H1 (cell line): ENCODE data around the gene VOPP1. TPM values are rescaled to one million over a fixed set of nuclear protein-coding genes. Genes with fewer than 3 reads are reported as not detected.

Experiments used
- BCL11A ChIP-seq, 2 experiments: IDR thresholded peaks; one replicate each; pipeline ENCODE4 v1.6.1; 2011; ENCODE audit warnings: low read depth in 2 of 2, low read length in 2 of 2, mild to moderate bottlenecking in 2 of 2
- FOSL1 ChIP-seq: IDR thresholded peaks from 2 replicates; pipeline ENCODE4 v1.6.1; 2011; ENCODE audit warnings: mild to moderate bottlenecking, low read depth, low read length, moderate library complexity; ENCODE audit not compliant: insufficient read depth
- GTF2F1 ChIP-seq: IDR thresholded peaks from 2 replicates; pipeline ENCODE4 v1.6.1; 2012; ENCODE audit warnings: low read depth, low read length, improper control_type of control experiment, borderline replicate concordance
- JUND ChIP-seq: IDR thresholded peaks from 2 replicates; pipeline ENCODE4 v1.6.1; 2011; ENCODE audit warnings: mild to moderate bottlenecking, improper control_type of control experiment, low read length
- RXRA ChIP-seq: IDR thresholded peaks from 2 replicates; pipeline ENCODE4 v1.6.1; 2011; ENCODE audit warnings: low read depth, mild to moderate bottlenecking, low read length, moderate library complexity; ENCODE audit not compliant: insufficient read depth
- SIX5 ChIP-seq: IDR thresholded peaks from 2 replicates; pipeline ENCODE4 v1.6.1; 2011; ENCODE audit warnings: mild to moderate bottlenecking, low read depth, low read length
- TAF7 ChIP-seq: optimal IDR thresholded peaks from 2 replicates; pipeline ENCODE3; 2011; ENCODE audit warnings: low read depth, mild to moderate bottlenecking, inconsistent platforms, low read length, moderate library complexity, borderline replicate concordance
- polyA plus RNA-seq, 7 experiments: library from polyadenylated mRNA; depleted of rRNA in 3 of 7; stranded (reverse) in 5 of 7; unstranded in 2 of 7; fragments of >200 nt in 5 of 7; fragments of 200-250 nt in 2 of 7; gene quantifications; 1 replicate in 5 of 7; 2 replicates in 1 of 7; 4 replicates in 1 of 7; pipeline versions ENCODE4 v1.2.1 to v1.2.3, GENCODE V29; 2011 to 2013; ENCODE audit warnings: missing spikeins in 2 of 7, mixed read lengths in 2 of 7
- total RNA-seq: library from RNA; stranded (reverse); fragmentation: NEBNext Ultra II Directional; extraction: Animal tissue kit (Norgen Biotek cat#: 25700); gene quantifications from 2 replicates; pipeline ENCODE4 v1.2.1, GENCODE V29; 2021
- TF ChIP-seq, protein P1 (sequence below): fragments of 300-600 bp; sonication (generic); IDR thresholded peaks from 2 replicates; pipeline ENCODE4 v1.7.1; 2012; ENCODE audit warnings: low read length, moderate library complexity, mild to moderate bottlenecking, inconsistent platforms; ENCODE audit not compliant: insufficient replicate concordance
- TF ChIP-seq, protein P2 (sequence below): IDR thresholded peaks from 2 replicates; pipeline ENCODE4 v1.6.1; 2012; ENCODE audit warnings: inconsistent platforms

The VOPP1 gene
- total and polyA plus RNA-seq, 2 of the 8 experiments (the other 6 are each of a cell fraction or from before 2014, with no cell fraction given), result 44.7 to 83.0 TPM

- TF ChIP-seq, protein P1, sequence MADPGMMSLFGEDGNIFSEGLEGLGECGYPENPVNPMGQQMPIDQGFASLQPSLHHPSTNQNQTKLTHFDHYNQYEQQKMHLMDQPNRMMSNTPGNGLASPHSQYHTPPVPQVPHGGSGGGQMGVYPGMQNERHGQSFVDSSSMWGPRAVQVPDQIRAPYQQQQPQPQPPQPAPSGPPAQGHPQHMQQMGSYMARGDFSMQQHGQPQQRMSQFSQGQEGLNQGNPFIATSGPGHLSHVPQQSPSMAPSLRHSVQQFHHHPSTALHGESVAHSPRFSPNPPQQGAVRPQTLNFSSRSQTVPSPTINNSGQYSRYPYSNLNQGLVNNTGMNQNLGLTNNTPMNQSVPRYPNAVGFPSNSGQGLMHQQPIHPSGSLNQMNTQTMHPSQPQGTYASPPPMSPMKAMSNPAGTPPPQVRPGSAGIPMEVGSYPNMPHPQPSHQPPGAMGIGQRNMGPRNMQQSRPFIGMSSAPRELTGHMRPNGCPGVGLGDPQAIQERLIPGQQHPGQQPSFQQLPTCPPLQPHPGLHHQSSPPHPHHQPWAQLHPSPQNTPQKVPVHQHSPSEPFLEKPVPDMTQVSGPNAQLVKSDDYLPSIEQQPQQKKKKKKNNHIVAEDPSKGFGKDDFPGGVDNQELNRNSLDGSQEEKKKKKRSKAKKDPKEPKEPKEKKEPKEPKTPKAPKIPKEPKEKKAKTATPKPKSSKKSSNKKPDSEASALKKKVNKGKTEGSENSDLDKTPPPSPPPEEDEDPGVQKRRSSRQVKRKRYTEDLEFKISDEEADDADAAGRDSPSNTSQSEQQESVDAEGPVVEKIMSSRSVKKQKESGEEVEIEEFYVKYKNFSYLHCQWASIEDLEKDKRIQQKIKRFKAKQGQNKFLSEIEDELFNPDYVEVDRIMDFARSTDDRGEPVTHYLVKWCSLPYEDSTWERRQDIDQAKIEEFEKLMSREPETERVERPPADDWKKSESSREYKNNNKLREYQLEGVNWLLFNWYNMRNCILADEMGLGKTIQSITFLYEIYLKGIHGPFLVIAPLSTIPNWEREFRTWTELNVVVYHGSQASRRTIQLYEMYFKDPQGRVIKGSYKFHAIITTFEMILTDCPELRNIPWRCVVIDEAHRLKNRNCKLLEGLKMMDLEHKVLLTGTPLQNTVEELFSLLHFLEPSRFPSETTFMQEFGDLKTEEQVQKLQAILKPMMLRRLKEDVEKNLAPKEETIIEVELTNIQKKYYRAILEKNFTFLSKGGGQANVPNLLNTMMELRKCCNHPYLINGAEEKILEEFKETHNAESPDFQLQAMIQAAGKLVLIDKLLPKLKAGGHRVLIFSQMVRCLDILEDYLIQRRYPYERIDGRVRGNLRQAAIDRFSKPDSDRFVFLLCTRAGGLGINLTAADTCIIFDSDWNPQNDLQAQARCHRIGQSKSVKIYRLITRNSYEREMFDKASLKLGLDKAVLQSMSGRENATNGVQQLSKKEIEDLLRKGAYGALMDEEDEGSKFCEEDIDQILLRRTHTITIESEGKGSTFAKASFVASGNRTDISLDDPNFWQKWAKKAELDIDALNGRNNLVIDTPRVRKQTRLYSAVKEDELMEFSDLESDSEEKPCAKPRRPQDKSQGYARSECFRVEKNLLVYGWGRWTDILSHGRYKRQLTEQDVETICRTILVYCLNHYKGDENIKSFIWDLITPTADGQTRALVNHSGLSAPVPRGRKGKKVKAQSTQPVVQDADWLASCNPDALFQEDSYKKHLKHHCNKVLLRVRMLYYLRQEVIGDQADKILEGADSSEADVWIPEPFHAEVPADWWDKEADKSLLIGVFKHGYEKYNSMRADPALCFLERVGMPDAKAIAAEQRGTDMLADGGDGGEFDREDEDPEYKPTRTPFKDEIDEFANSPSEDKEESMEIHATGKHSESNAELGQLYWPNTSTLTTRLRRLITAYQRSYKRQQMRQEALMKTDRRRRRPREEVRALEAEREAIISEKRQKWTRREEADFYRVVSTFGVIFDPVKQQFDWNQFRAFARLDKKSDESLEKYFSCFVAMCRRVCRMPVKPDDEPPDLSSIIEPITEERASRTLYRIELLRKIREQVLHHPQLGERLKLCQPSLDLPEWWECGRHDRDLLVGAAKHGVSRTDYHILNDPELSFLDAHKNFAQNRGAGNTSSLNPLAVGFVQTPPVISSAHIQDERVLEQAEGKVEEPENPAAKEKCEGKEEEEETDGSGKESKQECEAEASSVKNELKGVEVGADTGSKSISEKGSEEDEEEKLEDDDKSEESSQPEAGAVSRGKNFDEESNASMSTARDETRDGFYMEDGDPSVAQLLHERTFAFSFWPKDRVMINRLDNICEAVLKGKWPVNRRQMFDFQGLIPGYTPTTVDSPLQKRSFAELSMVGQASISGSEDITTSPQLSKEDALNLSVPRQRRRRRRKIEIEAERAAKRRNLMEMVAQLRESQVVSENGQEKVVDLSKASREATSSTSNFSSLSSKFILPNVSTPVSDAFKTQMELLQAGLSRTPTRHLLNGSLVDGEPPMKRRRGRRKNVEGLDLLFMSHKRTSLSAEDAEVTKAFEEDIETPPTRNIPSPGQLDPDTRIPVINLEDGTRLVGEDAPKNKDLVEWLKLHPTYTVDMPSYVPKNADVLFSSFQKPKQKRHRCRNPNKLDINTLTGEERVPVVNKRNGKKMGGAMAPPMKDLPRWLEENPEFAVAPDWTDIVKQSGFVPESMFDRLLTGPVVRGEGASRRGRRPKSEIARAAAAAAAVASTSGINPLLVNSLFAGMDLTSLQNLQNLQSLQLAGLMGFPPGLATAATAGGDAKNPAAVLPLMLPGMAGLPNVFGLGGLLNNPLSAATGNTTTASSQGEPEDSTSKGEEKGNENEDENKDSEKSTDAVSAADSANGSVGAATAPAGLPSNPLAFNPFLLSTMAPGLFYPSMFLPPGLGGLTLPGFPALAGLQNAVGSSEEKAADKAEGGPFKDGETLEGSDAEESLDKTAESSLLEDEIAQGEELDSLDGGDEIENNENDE, result no peak
- no peak for TF ChIP-seq SIX5
- TF ChIP-seq BCL11A (IDR thresholded peaks at IDR 0.05; ENCODE audit: low read depth in 2 of 2, low read length in 2 of 2), result no peak
- TF ChIP-seq, protein P2, sequence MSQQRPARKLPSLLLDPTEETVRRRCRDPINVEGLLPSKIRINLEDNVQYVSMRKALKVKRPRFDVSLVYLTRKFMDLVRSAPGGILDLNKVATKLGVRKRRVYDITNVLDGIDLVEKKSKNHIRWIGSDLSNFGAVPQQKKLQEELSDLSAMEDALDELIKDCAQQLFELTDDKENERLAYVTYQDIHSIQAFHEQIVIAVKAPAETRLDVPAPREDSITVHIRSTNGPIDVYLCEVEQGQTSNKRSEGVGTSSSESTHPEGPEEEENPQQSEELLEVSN, result no peak
- no peak for TF ChIP-seq TAF7
- TF ChIP-seq RXRA, result no peak
- no peak for TF ChIP-seq GTF2F1
- no peak for TF ChIP-seq JUND
- no peak for TF ChIP-seq FOSL1
Observed at GRCh38 chr7:55473932-55474331, 98.4 kb downstream of the VOPP1 start (continued).
